IMR-90 (cell line): ENCODE results near the gene SCIN.

Source experiments
- CEBPB ChIP-seq: IDR thresholded peaks from 2 replicates; pipeline ENCODE4 v1.6.1; 2012; ENCODE audit warnings: low read depth, low read length, improper control_type of control experiment
- CHD1 ChIP-seq: IDR thresholded peaks from 2 replicates; pipeline ENCODE4 v1.6.1; 2012; ENCODE audit warnings: low read depth, low read length, improper control_type of control experiment
- CTCF ChIP-seq: conservative IDR thresholded peaks from 2 replicates; pipeline ENCODE4 v1.5.1; 2012; ENCODE audit warnings: mild to moderate bottlenecking, low read depth, low read length, improper control_type of control experiment
- FOS ChIP-seq: fragments of 150-350 bp; IDR thresholded peaks from 2 replicates; pipeline ENCODE4 v1.6.1; 2016; ENCODE audit warnings: low read depth, low read length
- MAZ ChIP-seq: IDR thresholded peaks from 2 replicates; pipeline ENCODE4 v1.6.1; 2012; ENCODE audit warnings: low read depth, mild to moderate bottlenecking, low read length, improper control_type of control experiment, moderate library complexity, borderline replicate concordance
- POLR2A ChIP-seq: IDR thresholded peaks from 2 replicates; pipeline ENCODE4 v1.6.1; 2012; ENCODE audit warnings: mild to moderate bottlenecking, low read depth, low read length
- SMC3 ChIP-seq: fragments of 150-350 bp; IDR thresholded peaks from 2 replicates; pipeline ENCODE4 v1.6.1; 2016; ENCODE audit warnings: low read depth, mild to moderate bottlenecking, antibody characterized with exemption, low read length, moderate library complexity
- USF2 ChIP-seq: fragments of 150-350 bp; IDR thresholded peaks from 2 replicates; pipeline ENCODE4 v1.6.1; 2017; ENCODE audit warnings: mild to moderate bottlenecking, antibody characterized with exemption, low read length, low read depth

GRCh38 chr7:12565873-12566272, 4.6 kb upstream of the SCIN start:
- TF ChIP-seq CTCF (no peak), FOS (no peak), POLR2A (no peak), MAZ (no peak), CHD1 (no peak), USF2 (no peak), SMC3 (no peak), CEBPB (no peak)
